GM20000 (cell line): ENCODE data around the gene WDR36.

Experiments used
- DNase-seq: peaks from one replicate; pipeline ENCODE4 v3.0.0; 2012; ENCODE audit warnings: low spot score
- TF ChIP-seq, protein P1 (sequence below): IDR thresholded peaks from 2 replicates; pipeline ENCODE4 v1.5.1; 2012; ENCODE audit warnings: mild to moderate bottlenecking, control low read depth; ENCODE audit errors: extremely low read depth, missing control alignments

The WDR36 gene

DNA sequence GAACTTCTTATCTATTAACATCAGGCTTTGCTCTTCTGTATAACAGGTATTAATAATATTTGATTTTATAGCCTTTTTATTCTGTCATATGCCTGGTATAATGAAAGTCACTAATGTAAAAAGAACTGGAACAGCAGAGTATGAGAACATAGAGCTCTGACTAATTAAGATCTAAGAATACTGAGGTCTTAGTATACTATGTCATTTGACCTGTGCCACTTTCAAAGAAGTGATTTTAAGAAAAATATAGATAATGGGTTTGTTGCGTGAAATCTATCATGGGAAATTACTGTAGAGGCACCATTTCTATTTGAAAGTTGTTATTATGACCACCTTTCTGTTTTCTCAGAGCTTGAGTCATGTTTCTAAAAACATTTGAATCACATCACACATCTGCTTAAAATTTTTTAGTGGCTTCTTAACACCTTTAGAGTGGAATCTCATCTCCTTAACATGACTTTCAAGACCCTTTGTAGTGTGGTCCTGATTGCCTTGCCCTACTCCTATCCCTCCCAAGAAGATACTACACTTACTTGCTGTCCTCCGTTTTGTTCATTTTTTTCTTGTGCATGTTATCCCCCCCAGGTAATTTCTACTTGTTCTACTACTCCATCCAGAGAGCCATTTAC, 14.3 kb downstream of the WDR36 start:
- TF ChIP-seq, protein P1, sequence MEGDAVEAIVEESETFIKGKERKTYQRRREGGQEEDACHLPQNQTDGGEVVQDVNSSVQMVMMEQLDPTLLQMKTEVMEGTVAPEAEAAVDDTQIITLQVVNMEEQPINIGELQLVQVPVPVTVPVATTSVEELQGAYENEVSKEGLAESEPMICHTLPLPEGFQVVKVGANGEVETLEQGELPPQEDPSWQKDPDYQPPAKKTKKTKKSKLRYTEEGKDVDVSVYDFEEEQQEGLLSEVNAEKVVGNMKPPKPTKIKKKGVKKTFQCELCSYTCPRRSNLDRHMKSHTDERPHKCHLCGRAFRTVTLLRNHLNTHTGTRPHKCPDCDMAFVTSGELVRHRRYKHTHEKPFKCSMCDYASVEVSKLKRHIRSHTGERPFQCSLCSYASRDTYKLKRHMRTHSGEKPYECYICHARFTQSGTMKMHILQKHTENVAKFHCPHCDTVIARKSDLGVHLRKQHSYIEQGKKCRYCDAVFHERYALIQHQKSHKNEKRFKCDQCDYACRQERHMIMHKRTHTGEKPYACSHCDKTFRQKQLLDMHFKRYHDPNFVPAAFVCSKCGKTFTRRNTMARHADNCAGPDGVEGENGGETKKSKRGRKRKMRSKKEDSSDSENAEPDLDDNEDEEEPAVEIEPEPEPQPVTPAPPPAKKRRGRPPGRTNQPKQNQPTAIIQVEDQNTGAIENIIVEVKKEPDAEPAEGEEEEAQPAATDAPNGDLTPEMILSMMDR, result no peak
- no peak for DNase-seq

DNA sequence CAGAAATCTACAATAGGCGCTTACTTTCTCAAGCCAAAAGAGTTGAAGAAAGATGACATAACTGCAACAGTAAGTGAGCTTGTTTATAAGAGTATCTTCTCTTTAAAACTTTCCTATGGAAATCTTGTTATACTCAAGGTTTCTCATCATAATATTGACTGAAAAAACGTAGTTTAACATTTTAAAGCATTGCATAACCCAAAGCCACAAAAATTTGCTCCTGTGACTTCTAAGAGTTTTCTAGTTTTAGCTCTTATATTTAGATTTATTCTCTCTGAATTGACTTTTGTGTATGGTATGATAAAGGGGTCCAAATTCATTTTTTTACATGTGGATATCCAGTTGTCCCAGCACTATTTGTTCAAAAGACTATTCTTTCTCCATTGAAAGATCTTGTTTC, 15.2 kb downstream of the WDR36 start:
- TF ChIP-seq, protein P1, result no peak
- no peak for DNase-seq

DNA sequence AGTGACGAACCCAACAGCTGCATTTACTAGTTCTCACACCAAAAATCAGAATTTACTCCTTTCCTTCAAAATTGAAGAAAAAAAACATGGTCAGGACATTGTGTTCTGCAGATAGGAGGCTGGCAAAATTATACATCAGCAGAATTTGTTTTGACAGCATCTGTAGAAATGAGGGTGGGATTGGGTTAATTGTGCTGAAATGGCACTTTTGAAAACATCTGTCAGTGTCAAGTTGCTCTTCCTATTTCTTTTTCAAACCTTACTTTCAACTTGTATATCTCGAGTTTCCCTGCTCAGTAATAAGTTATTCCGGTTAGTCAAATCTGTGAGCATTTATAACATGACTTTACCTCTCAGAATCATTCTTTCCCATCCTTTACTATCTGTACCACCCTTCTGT, 19.8 kb downstream of the WDR36 start:
- TF ChIP-seq, protein P1, result no peak
- no peak for DNase-seq

DNA sequence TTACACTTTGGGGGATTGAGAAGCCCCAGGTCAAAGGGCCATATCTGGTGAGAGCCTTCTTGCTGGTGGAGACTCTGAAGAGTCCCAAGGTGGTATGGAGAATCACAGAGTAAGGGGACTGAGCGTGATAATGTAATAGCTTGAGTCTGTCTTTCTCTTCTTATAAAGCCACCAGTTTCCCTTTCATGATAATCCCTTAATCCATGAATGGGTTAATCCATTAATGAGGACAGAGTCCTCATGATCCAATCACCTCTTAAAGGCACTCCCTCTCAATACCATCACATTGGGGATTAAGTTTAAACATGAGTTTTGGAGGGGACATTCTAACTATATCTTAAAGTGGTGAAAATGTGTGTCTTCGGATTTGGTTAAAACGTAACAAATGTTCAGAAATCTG, 21.5 kb downstream of the WDR36 start:
- DNase-seq, result no peak
- TF ChIP-seq, protein P1, result no peak

DNA sequence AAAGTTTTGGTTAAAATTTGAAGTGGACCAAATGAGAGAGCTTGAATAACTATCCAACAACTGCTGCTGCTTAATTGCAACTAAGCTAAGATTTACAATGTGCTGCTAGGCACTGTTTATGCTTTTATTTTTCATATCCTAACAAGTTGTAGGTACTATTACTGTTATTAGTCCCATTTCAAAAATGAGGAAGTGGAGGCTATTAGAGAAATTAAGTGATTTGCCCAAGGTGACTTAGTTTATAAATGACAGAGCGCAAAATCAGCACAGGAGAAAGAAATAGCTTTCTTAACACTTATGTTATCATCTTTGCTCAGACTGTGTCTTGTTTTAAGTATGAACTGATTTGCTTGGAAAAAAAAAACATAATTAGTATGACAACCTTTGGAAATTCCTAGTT, 23.1 kb downstream of the WDR36 start:
- TF ChIP-seq, protein P1, result no peak
- no peak for DNase-seq

DNA sequence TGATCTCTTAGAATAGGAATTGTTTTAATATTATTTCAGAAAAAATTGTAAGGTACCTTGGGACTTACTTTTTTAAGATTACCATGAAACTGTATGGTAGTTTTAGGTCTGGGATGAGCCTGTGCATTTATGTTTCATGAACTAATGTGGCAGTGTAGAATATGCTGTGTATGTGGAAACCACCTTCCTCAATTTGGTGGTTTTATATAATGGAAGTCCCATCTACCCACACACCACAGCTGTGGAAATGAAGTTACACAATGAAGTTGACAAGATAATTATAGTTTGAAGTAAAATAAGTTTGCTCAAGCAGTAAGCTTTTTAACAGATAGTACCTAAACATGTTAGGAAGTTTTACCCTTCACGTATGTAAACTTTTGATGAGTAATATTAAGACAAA, 24.4 kb downstream of the WDR36 start:
- DNase-seq, result no peak
- TF ChIP-seq, protein P1, result no peak

DNA sequence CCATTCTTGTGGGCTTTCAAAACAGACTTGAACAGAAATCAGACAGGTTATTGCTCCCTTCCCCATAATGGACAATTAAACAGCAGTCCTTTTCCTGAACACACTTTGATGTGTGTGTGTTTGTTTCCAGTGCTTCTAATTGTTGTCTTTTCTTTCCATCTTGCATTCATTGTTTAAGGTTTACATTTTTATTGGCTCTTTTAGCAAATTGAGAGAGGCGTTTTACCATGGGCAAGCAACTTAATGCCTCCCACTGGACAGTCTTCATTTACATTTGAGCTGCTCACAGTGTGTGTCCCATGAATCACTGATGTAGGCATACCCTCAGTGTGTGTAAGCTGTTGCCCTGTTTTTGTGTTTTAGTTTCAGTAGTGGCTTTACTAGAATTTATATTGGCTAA, 25.0 kb downstream of the WDR36 start:
- TF ChIP-seq, protein P1, result no peak
- DNase-seq, result no peak
